GM18868 (cell line): ENCODE results near the gene RNASE4.
"Not testable (repeated sequence)": the region's sequence is repeated elsewhere in the genome, so short reads cannot be mapped to it uniquely, and the experiment has no call there.

Experiments used
- ATAC-seq: cut with Tn5 transposase; IDR thresholded peaks from one replicate; pipeline ENCODE4 v1.9.1; 2021; ENCODE audit warnings: mild to moderate bottlenecking, moderate library complexity; ENCODE audit not compliant: unreplicated experiment

RNASE4 gene

GRCh38 chr14:20734430-20734806 is 50.1 kb downstream of the RNASE4 start:
- no peak for ATAC-seq

DNA sequence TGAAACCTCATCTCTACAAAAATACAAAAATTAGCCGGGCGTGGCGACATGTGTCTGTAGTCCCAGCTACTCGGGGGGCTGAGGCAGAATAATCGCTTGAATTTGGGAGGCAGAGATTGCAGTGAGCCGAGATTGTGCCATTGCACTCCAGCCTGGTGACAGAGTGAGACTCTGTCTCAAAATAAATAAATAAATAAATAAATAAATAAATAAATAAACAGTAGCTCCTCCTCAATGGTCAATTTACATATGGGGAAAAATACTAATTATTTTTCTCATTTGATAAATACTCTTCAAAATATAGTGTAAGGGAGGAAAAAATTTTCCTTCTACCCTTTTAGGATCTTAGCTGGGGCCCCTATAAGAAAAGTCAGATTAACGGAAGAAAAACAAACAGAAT is 53.9 kb downstream of the RNASE4 start:
- ATAC-seq = not testable (repeated sequence)

DNA sequence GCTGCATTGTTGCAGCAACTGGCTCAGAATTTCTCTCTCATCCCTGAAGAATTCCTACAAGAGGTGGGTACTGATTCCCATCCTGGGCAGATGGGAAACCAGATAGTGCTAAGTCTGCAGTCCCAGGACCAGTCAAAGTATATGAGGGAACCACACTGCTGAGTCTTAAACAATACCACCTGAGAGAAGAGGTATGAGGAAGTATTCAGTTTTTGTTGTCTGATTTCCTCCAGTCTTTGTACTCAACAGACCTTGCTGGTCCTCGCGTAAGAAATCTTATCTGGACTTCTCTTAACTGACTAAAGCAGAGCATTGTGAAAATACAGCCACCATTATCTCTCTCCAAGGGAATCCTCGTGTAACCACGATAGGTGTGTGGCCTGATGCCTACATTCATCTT is 57.8 kb downstream of the RNASE4 start:
- no peak for ATAC-seq

DNA sequence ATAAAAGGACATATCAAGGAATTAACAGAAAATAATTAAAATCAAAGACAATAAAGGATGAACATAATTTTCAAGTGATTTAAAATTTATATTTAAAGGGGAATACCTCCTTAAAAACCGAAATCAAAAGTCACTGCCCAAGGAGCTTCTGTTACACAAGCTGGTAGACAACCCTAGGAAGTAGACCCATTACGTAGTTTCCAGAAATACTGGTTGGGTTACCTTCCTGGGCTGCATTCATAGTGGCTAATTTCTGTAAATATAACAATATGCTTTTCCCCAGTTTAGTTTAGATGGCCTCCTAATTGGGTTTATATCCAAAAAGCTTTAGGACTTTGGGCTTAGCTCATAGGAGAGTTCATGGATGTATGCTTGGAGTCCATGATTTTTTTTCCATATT is 59.2 kb downstream of the RNASE4 start:
- no peak for ATAC-seq

DNA sequence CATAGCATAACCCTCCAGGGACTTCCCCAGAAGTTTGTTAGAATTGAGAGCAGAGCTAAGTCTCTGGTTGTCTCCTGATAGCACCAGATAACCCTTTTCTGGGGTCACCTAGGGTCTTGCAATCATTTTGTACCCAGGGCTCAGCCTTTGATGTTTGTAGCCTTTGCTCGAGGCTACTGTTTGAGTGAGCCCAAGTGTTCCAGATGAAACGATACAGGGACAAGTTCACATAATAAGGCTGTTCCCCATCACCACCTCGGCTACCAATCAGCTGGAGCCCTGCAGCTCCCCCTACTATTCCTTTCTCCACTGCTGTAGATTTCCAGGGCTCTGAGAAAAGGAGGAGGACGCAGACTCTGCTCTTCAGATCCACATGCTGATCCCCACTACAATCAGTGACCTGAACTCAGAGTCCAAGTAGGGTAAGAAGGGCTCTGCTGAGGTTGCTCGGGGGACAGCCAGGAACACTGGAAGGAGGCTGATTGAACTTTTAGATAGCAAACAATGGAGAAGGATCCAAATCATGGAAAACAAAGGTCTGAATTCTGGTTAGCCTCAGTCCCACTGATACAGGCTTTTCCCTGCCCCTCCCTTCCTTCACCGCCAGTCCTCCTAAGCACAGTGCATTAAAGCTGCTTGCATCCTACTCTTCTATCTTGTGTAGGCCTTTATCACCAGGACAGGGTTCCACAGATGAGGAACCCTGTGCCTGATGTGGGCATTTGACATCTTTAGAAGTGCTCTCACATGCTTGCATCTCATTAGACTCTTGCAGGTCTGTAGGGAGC is 61.4 kb downstream of the RNASE4 start, which contains the start of gene EDDM3A:
TSS of gene EDDM3A (plus strand) at position 317 of the 788 bp plus-strand sequence. CDS start 1,694 bp downstream, outside the sequence.
- ATAC-seq = no peak

DNA sequence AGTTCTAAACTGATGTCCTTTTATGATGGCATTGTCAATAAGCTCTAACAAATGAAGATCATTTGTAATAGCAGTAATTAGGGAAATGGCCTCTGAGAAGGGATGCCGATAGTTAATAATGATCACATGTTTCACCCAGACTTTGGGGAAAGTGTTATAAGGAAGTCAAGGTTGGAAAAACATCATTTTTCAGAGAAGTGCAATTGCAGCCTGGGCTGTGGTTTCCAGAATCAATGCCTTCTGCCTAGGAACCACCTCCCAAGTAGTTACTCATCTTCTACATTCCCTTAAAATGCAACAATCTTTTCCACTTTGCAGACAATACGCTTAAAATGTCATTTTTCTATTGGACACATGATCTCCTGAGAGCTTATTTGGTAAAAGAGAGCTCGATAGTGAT is 62.2 kb downstream of the RNASE4 start:
- ATAC-seq = no peak

DNA sequence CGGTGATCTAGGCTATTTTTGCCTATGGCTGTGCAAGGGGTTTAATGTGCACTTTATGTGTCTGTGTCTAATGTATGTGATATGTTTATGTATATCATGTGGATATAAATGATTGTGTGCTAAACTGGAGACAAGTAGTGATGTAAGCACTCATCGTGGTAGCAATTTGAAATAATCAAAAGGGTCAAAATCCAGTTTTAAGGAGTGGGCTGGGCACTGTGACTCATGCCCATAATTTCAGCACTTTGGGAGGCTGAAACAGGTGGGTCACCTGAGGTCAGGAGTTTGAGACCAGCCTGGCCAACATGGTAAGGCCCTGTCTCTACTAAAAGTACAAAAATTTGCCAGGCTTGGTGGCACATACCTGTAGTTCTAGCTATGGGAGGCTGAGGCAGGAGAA is 64.1 kb downstream of the RNASE4 start:
- no peak for ATAC-seq

- no peak for ATAC-seq
Observed at GRCh38 chr14:20750194-20750593, 65.8 kb downstream of the RNASE4 start.
